Tibial nerve (tissue), 4 donors: ENCODE data around the gene ZNF644.
"Not testable (repeated sequence)": the region's sequence is repeated elsewhere in the genome, so short reads cannot be mapped to it uniquely, and the experiment has no call there.

Experiments
- EP300 ChIP-seq, 2 donors: sonication (generic); formaldehyde crosslinking; IDR thresholded peaks; one replicate each; pipeline ENCODE4 v1.6.1; 2017; ENCODE audit warnings: antibody characterized with exemption in 2 of 2, mild to moderate bottlenecking in 1 of 2
- POLR2A ChIP-seq, 2 donors: fragments of 450-650 bp; IDR thresholded peaks; one replicate each; pipeline ENCODE4 v1.6.1; 2017; ENCODE audit warnings: antibody characterized with exemption in 2 of 2, mild to moderate bottlenecking in 2 of 2, moderate library complexity in 2 of 2
- TF ChIP-seq, protein P1 (sequence below), 5 experiments: fragments of 200-600 bp in 3 of 5; fragments of 450-650 bp in 2 of 5; sonication (generic) in 3 of 5; IDR thresholded peaks; one replicate each; pipeline ENCODE4 v1.5.1; 2016 to 2019; ENCODE audit warnings: antibody characterized with exemption in 5 of 5, mild to moderate bottlenecking in 3 of 5, moderate library complexity in 2 of 5

DNA sequence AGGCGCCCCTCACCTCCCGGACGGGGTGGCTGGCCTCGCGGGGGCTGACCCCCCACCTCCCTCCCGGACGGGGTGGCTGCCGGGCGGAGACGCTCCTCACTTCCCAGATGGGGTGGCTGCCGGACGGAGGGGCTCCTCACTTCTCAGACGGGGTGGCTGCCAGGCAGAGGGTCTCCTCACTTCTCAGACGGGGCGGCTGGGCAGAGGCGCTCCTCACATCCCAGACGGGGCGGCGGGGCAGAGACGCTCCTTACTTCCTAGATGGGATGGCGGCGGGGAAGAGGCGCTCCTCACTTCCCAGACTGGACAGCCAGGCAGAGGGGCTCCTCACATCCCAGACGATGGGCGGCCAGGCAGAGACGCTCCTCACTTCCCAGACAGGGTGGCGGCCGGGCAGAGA lies 130.1 kb downstream of the ZNF644 start:
- TF ChIP-seq, protein P1, sequence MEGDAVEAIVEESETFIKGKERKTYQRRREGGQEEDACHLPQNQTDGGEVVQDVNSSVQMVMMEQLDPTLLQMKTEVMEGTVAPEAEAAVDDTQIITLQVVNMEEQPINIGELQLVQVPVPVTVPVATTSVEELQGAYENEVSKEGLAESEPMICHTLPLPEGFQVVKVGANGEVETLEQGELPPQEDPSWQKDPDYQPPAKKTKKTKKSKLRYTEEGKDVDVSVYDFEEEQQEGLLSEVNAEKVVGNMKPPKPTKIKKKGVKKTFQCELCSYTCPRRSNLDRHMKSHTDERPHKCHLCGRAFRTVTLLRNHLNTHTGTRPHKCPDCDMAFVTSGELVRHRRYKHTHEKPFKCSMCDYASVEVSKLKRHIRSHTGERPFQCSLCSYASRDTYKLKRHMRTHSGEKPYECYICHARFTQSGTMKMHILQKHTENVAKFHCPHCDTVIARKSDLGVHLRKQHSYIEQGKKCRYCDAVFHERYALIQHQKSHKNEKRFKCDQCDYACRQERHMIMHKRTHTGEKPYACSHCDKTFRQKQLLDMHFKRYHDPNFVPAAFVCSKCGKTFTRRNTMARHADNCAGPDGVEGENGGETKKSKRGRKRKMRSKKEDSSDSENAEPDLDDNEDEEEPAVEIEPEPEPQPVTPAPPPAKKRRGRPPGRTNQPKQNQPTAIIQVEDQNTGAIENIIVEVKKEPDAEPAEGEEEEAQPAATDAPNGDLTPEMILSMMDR (IDR thresholded peaks at IDR 0.05): not testable (repeated sequence)
- not testable (repeated sequence) for TF ChIP-seq POLR2A, EP300 (IDR thresholded peaks at IDR 0.05)
